Lower lobe of right lung (tissue), 2 donors: Measurements from ENCODE around the gene IFNK. TPM values are rescaled to one million over a fixed set of nuclear protein-coding genes. Genes with fewer than 3 reads are reported as not detected.

Experiments used
- ATAC-seq, 2 donors: fragments of 200-7000 bp; cut with Tn5 transposase; one replicate each; pipeline ENCODE4 v1.9.1; 2020 to 2022; ENCODE audit warnings: mild to moderate bottlenecking in 2 of 2, moderate library complexity in 2 of 2
- DNase-seq: peaks from one replicate; pipeline ENCODE4 v3.0.0-alpha.2; 2020
- H3K27ac ChIP-seq: fragments of 200-600 bp; one replicate; pipeline ENCODE4 v1.8.0; 2022
- H3K27me3 ChIP-seq: fragments of 200-600 bp; one replicate; pipeline ENCODE4 v1.8.0; 2022; ENCODE audit warnings: low read depth
- H3K36me3 ChIP-seq: fragments of 200-600 bp; one replicate; pipeline ENCODE4 v1.8.0; 2022; ENCODE audit warnings: mild to moderate bottlenecking
- H3K4me1 ChIP-seq: fragments of 200-600 bp; one replicate; pipeline ENCODE4 v1.8.0; 2022
- H3K4me3 ChIP-seq: fragments of 200-600 bp; one replicate; pipeline ENCODE4 v1.8.0; 2022; ENCODE audit warnings: mild to moderate bottlenecking
- H3K9me3 ChIP-seq: fragments of 200-600 bp; one replicate; pipeline ENCODE4 v1.8.0; 2022
- intact Hi-C: fragments of 100-400 bp; cut with DNase I; formaldehyde crosslinking; loops from one replicate; pipeline ENCODE4 v1.11.0; 2022
- total RNA-seq: library from RNA; stranded (reverse); fragmentation: NEBNext Ultra II Directional; extraction: Animal tissue kit (Norgen Biotek cat#: 25700); gene quantifications from one replicate; pipeline ENCODE4 v1.2.1, GENCODE V29; 2021
- TF ChIP-seq, protein P1 (sequence below): fragments of 200-600 bp; IDR thresholded peaks from one replicate; pipeline ENCODE4 v1.8.0; 2022; ENCODE audit warnings: antibody characterized with exemption, mild to moderate bottlenecking
- donor health status: DM: no; HTN: yes; CAD: no; lungs with severe emphysema.

The IFNK gene
- total RNA-seq, 1 donor from 2014 or later, result not detected

DNA sequence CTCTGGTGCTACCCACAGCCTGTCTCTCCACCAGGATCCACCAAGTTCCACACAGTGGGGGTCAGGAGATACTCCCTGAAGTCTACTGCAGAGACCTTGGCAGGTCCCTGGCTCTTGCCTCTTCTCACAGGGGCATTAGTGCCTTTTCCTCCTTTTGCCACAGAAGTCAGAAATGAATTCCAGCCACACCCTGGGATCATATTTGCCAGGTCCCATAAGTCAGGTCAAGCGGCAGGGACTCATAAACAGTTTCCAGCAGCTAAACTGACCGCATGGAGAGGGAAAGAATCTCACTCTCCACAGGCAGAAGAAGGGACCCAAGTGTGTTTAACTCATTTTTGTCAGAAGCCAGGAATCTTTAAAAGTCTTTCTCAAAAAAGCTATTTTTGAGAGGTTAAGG lies 13.3 kb upstream of the IFNK start:
- TF ChIP-seq, protein P1, sequence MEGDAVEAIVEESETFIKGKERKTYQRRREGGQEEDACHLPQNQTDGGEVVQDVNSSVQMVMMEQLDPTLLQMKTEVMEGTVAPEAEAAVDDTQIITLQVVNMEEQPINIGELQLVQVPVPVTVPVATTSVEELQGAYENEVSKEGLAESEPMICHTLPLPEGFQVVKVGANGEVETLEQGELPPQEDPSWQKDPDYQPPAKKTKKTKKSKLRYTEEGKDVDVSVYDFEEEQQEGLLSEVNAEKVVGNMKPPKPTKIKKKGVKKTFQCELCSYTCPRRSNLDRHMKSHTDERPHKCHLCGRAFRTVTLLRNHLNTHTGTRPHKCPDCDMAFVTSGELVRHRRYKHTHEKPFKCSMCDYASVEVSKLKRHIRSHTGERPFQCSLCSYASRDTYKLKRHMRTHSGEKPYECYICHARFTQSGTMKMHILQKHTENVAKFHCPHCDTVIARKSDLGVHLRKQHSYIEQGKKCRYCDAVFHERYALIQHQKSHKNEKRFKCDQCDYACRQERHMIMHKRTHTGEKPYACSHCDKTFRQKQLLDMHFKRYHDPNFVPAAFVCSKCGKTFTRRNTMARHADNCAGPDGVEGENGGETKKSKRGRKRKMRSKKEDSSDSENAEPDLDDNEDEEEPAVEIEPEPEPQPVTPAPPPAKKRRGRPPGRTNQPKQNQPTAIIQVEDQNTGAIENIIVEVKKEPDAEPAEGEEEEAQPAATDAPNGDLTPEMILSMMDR, result no peak
- no peak for ATAC-seq
- no peaks in the 10 kb centered on the region for H3K27me3 ChIP-seq

DNA sequence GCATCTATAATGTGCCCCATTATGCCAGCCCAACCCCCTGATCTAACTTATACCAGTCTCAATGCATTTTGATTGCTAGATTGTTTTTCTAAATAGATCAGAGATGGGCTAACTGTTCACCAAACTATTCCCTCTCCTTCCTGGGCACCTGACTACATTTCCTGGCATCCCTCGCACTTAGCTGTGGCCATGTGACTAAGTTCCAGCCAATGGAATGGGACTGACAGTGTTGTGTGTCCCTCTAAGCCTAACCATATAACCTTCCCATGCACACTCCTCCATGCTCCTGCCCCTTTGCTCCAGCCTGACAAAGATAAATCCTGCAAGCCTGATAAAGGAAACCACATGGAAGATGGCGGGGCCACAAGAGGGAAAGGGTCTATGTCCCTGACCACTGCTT lies 12.3 kb upstream of the IFNK start:
- intact Hi-C loops, result no loop called here
- no peak overlapping the region for H3K27ac ChIP-seq
- ATAC-seq, result no peak
- peaks cover 8% of the 10 kb centered on the region for H3K4me1 ChIP-seq
- TF ChIP-seq, protein P1, result no peak
- no peaks in the 10 kb centered on the region for H3K9me3 ChIP-seq
- no peak for DNase-seq
- H3K27me3 ChIP-seq, result no peaks in the 10 kb centered on the region
- no peaks in the 10 kb centered on the region for H3K36me3 ChIP-seq
- H3K4me3 ChIP-seq, result no peak overlapping the region

More for the DNA sequence above, 13.3 kb upstream of the IFNK start:
- H3K4me3 ChIP-seq, result no peak overlapping the region
- no peaks in the 10 kb centered on the region for H3K9me3 ChIP-seq
- H3K27ac ChIP-seq, result no peak overlapping the region
- peaks cover 8% of the 10 kb centered on the region for H3K4me1 ChIP-seq
- no peak for DNase-seq
- intact Hi-C loops, result no loop called here
- no peaks in the 10 kb centered on the region for H3K36me3 ChIP-seq

DNA sequence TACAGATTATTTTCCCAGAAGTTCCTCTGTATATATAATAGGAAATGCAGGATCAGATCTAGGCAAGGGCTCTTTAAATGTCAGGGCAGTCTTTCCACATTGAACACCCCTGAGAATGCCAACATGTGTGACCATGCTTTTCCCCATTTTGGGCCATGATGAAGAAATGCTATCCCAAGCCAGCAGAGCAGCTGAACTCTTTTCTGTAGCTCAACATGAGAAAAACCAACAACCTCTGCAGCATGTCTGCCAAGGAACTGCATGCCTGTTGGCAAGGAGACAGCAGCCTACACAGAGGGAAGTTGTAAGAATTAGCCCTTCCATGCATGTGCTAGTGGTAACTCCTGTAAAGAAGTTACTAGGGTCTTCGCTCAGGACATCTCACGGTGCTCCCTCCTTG lies 9.5 kb upstream of the IFNK start:
- intact Hi-C loops, result no loop called here
- no peak for DNase-seq
- peaks cover 8% of the 10 kb centered on the region for H3K4me1 ChIP-seq
- no peak overlapping the region for H3K4me3 ChIP-seq
- ATAC-seq, result no peak
- H3K36me3 ChIP-seq, result no peaks in the 10 kb centered on the region
- H3K27ac ChIP-seq, result no peak overlapping the region
- TF ChIP-seq, protein P1, result no peak
- no peaks in the 10 kb centered on the region for H3K9me3 ChIP-seq
- no peaks in the 10 kb centered on the region for H3K27me3 ChIP-seq

DNA sequence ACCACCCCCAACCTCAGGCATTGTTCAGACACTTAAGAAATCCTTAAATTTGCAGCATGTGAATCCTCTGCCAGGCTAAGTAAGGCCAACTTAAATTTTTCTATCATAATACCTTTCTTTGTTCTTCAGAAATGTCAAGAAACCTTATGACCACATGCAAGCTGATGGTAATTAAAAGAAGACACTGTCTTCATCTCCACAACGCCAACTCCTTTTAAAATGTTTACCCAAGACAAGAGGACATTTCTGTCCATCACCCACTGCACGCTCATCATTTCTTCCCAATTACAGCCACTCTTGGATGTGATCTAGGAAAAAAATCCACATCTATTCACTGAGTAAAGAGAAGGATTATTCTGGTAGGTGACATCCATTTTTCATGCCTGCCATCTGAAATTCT lies 6.1 kb upstream of the IFNK start:
- no peaks in the 10 kb centered on the region for H3K36me3 ChIP-seq
- DNase-seq (no peak), ATAC-seq (no peak)
- no peak overlapping the region for H3K27ac ChIP-seq
- H3K4me3 ChIP-seq, result no peak overlapping the region
- peaks cover 8% of the 10 kb centered on the region for H3K4me1 ChIP-seq
- TF ChIP-seq, protein P1, result no peak
- H3K27me3 ChIP-seq, result no peaks in the 10 kb centered on the region
- intact Hi-C loops, result no loop called here
- H3K9me3 ChIP-seq, result no peaks in the 10 kb centered on the region

DNA sequence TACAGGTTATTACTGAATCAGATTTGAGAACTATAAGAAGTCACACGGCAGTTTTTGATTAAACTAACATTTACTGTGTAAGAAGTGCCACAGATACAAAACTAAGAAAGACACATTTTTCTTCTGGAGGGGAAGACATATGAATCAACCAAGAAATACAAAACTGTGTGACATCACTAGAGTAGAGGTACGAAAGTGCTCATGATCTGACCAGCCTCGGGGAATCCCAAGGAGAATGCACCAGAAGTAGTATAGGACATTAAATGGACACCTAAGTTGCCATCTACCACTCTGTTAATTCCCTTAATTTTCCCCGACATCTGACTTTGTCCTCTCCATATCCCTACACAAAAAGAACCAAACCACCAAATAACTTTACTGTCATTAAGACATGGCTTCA lies 5.3 kb upstream of the IFNK start:
- intact Hi-C loops, result no loop called here
- Histone ChIP-seq H3K4me1 (peaks cover 8% of the 10 kb centered on the region), H3K9me3 (no peaks in the 10 kb centered on the region), H3K27ac (no peak overlapping the region), H3K27me3 (no peaks in the 10 kb centered on the region), H3K4me3 (no peak overlapping the region), H3K36me3 (no peaks in the 10 kb centered on the region)
- DNase-seq (no peak), ATAC-seq (no peak)
- TF ChIP-seq, protein P1, result no peak
